Aorta (tissue), 5 donors: ENCODE results near the gene MGAT4B. TPM values are rescaled to one million over a fixed set of nuclear protein-coding genes. Genes with fewer than 3 reads are reported as not detected.

ENCODE experiments used
- ATAC-seq: fragments of 200-7000 bp; cut with Tn5 transposase; one replicate; pipeline ENCODE4 v1.9.1; 2022; ENCODE audit warnings: moderate library complexity; ENCODE audit not compliant: low FRiP score
- DNase-seq, 2 donors: peaks; one replicate each; pipeline ENCODE4 v3.0.0-alpha.2; 2020
- H3K27ac ChIP-seq, 2 donors: one replicate each; pipeline ENCODE4 v1.5.1; 2013; ENCODE audit warnings: low read length in 2 of 2, mild to moderate bottlenecking in 2 of 2, moderate library complexity in 2 of 2, control low read depth in 1 of 2, inconsistent platforms in 1 of 2, low read depth in 1 of 2
- H3K27me3 ChIP-seq, 2 donors: one replicate each; pipeline ENCODE4 v1.6.1; 2013; ENCODE audit warnings: control low read depth in 1 of 2, low read length in 1 of 2, mild to moderate bottlenecking in 1 of 2, moderate library complexity in 1 of 2; ENCODE audit not compliant: insufficient read depth in 2 of 2, control insufficient read depth in 1 of 2
- H3K36me3 ChIP-seq, 2 donors: one replicate each; pipeline ENCODE4 v1.6.1; 2013; ENCODE audit warnings: control low read depth in 1 of 2, low read length in 1 of 2, mild to moderate bottlenecking in 1 of 2; ENCODE audit not compliant: insufficient read depth in 2 of 2, control insufficient read depth in 1 of 2
- H3K4me1 ChIP-seq, 2 donors: one replicate each; pipeline ENCODE4 v1.6.1; 2013; ENCODE audit warnings: low read length in 2 of 2, control low read depth in 1 of 2, mild to moderate bottlenecking in 1 of 2, moderate library complexity in 1 of 2; ENCODE audit not compliant: insufficient read depth in 2 of 2, control insufficient read depth in 1 of 2
- H3K4me3 ChIP-seq, 2 donors: one replicate each; pipeline ENCODE4 v1.5.1; 2013; ENCODE audit warnings: low read length in 2 of 2, control low read depth in 1 of 2, mild to moderate bottlenecking in 1 of 2
- H3K9me3 ChIP-seq: one replicate; pipeline ENCODE4 v1.6.1; 2013; ENCODE audit warnings: mild to moderate bottlenecking, low read length; ENCODE audit not compliant: control insufficient read depth
- WGBS, 2 donors: extraction: QIAGEN DNeasy Blood & Tissue Kit; methylation state at CpG; one replicate each; pipeline ENCODE4 v1.1.7; 2013; 5-methylcytosine and 5-hydroxymethylcytosine counted together
- intact Hi-C, 2 donors: fragments of 100-400 bp; cut with DNase I; formaldehyde crosslinking; loops; one replicate each; pipeline versions ENCODE4 v1.14.2 to v1.15.0; 2022
- polyA plus RNA-seq, 2 donors: library from polyadenylated mRNA; stranded (reverse); fragments of 200-250 nt; gene quantifications; one replicate each; pipeline ENCODE4 v1.2.3, GENCODE V29; 2013
- total RNA-seq, 2 donors: library from RNA; stranded (reverse); fragmentation: NEBNext Ultra II Directional; extraction: Animal tissue kit (Norgen Biotek cat#: 25700); gene quantifications; one replicate each; pipeline ENCODE4 v1.2.1, GENCODE V29; 2021
- donor health status: healthy with polysubstance abuse.
- donor health status: Bipolar disorder and iron deficiency.
- donor health status: DM: no; HTN: no; CAD: no.
- donor health status: DM: no; HTN: no; CAD: no.
- donor health status: DM: yes; HTN: yes; CAD: no.

Gene MGAT4B
- total and polyA plus RNA-seq, 4 donors: 56.0 to 78.8 (median 76.0) TPM

DNA sequence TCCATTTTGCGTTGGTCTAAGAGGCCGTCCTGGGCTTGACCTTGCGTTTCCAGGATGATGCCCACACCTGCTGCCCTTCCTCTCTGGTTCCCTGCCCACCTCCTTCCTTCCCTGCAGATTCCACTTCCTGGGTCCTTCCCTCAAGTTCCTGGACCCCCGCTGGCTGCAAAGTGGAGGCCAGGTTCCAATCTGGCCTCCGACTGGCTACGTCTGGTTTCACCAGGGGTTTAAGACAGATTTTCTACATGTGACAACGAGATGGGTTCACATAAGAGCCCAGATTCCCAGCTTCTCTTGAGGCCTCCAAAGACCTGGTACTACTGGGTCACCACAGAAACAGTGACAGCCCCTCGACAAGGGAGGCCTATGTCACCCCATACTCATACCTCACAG lies 2.1 kb downstream of the MGAT4B start:
- intact Hi-C loops: loop anchor here (5.0 to 10.0 kb wide), 2 partner anchors 50 to 103 kb away; partner anchors contain the start of genes MRNIP (in 1 of the 2) and TBC1D9B (in 1 of the 2)
- no peak for ATAC-seq
- peaks cover 0 to 5% of the 10 kb centered on the region in 2 donors for H3K36me3 ChIP-seq
- no peaks in the 10 kb centered on the region for H3K27me3 ChIP-seq
- H3K9me3 ChIP-seq: no peaks in the 10 kb centered on the region
- WGBS, 2 donors: 90 to 93% methylated on average over 8 of the region's 8 CpGs
- H3K4me1 ChIP-seq: peaks cover 0 to 2% of the 10 kb centered on the region in 2 donors
- H3K4me3 ChIP-seq: no peak overlapping the region
- no peak overlapping the region for H3K27ac ChIP-seq
- DNase-seq: no peak

DNA sequence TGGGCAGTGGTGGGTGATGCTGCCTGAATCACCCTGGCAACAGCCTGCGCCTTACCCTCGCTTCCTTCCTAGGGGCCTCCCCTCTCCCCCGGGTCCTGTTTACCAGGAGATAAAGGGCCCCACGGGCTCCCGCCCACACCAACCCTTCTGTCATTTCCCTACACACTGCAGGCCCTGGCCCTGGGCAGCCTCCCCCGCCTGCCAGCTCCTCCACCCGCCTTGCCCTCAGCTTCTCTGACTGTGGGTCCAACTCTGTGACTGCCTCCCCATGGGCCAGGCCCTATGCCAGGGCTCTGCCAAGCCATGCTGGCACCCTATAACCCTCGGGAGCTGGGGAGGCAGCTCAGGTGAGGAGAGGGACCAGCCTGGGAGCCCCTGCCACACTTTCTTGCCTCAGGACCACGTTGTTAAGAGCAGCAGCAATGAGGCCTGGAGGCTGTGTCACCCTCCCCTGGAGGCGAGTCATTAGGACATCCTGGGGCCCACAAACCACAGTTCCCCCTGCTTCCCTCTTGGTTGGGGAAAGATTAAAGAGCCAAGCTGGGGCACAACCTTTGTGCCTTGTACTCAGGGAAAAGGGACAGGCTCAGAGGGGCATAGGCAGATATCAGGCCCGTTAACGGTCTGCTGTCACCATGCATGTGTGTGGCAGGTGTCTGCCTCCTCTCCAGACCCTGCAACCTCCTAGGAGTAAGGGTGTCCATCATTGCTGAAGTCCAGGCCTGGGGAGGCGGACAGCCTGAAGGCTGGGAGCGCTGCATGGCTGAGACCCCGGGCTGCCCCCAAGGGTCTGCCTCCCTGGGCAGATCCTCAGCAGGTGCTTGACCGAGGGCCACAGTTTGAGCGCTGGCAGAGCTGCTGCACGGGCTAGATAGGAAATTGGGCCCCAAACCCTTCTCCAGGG lies 2.8 kb downstream of the MGAT4B start:
- intact Hi-C loops: loop anchor here (5.0 to 10.0 kb wide), 2 partner anchors 51 to 103 kb away; partner anchors contain the start of genes MRNIP (in 1 of the 2) and TBC1D9B (in 1 of the 2)
- Histone ChIP-seq H3K4me1 (peaks cover 0 to 2% of the 10 kb centered on the region in 2 donors), H3K4me3 (no peak overlapping the region), H3K9me3 (no peaks in the 10 kb centered on the region), H3K27me3 (no peaks in the 10 kb centered on the region), H3K27ac (no peak overlapping the region), H3K36me3 (peaks cover 0 to 6% of the 10 kb centered on the region in 2 donors)
- 72 to 74% methylated on average over 17 to 18 of the region's 18 CpGs for WGBS, 2 donors
- no peak for ATAC-seq
- DNase-seq: peak; percentile 49 to 73

DNA sequence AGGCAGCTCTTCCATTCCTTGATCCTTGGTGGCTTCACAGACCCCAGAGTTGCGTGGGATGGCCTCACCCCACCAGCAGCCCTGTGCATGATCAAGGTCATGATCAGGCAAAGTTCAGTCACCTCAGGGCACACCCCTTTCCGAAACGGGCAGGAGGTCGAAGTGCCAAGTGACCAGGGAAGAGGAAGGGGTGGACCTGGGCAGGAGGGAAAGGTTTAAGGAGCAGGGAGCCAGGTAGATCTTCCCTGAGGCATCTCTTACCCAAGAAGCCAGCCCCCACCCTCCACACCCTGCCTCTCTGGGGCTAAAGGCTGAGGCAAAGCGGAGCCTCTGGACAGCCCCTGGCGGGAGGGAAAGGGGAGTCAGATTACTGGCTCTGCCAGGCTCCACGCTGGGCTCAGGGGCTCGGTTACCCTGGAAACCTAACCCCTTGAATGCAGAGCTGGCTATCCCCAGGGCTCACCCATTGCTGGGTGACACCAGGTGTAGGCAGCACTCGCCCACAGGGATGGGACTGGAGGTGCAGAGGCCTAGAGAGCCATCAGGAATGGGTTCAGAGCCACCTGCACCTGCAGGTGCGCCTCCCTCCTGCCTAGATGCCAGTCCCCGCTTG lies 3.6 kb downstream of the MGAT4B start:
- H3K9me3 ChIP-seq: no peaks in the 10 kb centered on the region
- WGBS, 2 donors: 81 to 84% methylated on average over 11 of the region's 11 CpGs
- no peak overlapping the region for H3K4me3 ChIP-seq
- H3K27me3 ChIP-seq: no peaks in the 10 kb centered on the region
- H3K36me3 ChIP-seq: peaks cover 0 to 7% of the 10 kb centered on the region in 2 donors
- intact Hi-C loops: loop anchor here (5.0 to 10.0 kb wide), 2 partner anchors 52 to 104 kb away; partner anchors contain the start of genes MRNIP (in 1 of the 2) and TBC1D9B (in 1 of the 2)
- peaks cover 0 to 2% of the 10 kb centered on the region in 2 donors for H3K4me1 ChIP-seq
- DNase-seq: no peak
- no peak overlapping the region for H3K27ac ChIP-seq
- ATAC-seq: no peak

DNA sequence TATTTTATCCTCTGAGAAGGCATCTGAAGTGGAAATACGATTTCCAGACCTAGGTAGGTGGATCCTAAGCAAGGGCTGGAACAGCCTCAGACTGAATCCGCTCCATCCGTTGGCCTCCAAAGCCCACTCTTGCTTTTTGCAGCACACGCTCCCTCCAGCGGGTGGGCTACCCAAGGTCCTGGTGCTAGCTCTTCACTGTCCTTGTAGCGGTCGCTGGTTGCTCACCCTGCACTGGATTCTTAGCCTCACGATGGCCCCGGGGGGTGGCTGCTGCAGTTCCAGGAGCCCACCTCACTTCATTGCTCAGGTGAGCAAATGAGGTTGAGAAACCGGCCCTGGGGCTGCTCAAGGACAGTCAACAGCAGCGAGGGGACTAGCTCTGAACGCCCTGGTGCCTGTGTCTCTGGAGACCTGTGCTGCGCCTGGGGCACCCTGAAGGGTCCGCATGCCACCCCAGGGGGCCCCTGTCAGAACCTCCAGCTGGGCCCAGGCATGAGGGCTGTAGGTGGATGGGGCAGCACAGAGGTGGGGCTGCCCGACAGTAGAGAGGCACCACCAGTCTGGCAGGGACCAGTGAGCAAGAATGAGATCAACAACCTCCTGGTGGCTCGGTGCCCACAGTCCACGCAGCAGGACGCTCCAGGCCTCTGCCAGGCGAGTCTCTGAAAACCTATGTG lies 4.3 kb downstream of the MGAT4B start:
- no peak for ATAC-seq
- H3K9me3 ChIP-seq: no peaks in the 10 kb centered on the region
- no peaks in the 10 kb centered on the region for H3K27me3 ChIP-seq
- intact Hi-C loops: loop anchor here (5.0 to 10.0 kb wide), 2 partner anchors 52 to 105 kb away; partner anchors contain the start of genes MRNIP (in 1 of the 2) and TBC1D9B (in 1 of the 2)
- no peak overlapping the region for H3K27ac ChIP-seq
- 87 to 88% methylated on average over 19 of the region's 19 CpGs for WGBS, 2 donors
- peak in 1 of 2 donors; percentile 52 for DNase-seq
- peaks cover 0 to 7% of the 10 kb centered on the region in 2 donors for H3K36me3 ChIP-seq
- no peak overlapping the region for H3K4me3 ChIP-seq
- H3K4me1 ChIP-seq: peaks cover 0 to 2% of the 10 kb centered on the region in 2 donors

DNA sequence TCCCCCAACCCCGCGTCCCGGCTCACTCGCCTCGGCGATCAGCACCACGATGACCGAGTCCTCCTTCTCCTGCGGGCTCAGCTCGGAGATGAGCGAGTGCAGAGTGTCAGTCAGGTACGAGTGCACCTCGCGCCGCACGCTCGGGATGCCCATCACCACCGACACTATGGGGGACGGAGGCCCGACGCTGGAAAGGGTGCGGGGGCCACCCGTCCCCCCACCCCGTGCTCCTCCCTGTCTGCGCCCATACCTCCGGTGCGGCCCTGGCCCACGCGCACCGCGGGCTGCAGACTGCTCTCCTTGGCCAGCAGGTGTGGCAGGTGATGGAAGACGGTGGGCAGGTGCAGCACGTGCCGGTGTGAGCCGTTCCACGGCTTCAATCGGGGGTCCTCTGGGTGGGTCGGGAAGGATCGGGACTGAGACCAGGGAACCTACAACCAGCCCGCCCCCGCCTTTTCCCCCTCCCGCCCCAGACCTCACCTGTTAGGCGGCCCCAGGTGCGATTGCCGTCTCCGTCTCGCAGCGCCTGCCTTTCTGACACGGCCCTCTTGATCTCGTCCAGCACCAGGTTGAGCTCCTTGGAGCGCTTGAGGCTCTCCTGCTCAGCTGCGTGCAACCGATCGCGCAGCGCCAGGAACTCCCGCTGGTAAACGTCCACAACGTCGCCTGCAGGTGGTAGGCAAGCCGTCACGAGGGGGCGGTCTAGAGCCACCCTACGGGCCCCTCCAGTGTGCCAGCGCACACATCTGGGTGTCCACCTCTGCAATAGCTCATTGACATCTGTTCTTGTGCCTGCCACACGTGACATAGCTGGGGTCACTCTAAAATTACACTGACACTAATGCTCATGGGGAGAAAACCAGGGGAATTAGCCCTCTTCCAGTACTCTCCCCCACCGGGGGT lies 5.1 kb downstream of the MGAT4B start:
- intact Hi-C loops: loop anchor here (5.0 to 10.0 kb wide), 2 partner anchors 53 to 106 kb away; partner anchors contain the start of genes MRNIP (in 1 of the 2) and TBC1D9B (in 1 of the 2)
- Histone ChIP-seq H3K36me3 (peaks cover 0 to 7% of the 10 kb centered on the region in 2 donors), H3K4me3 (no peak overlapping the region), H3K9me3 (no peaks in the 10 kb centered on the region), H3K27ac (no peak overlapping the region), H3K27me3 (no peaks in the 10 kb centered on the region), H3K4me1 (peaks cover 0 to 2% of the 10 kb centered on the region in 2 donors)
- ATAC-seq (no peak), DNase-seq (peak; percentile 80 to 93)
- 63 to 68% methylated on average over 66 to 67 of the region's 67 CpGs for WGBS, 2 donors

DNA sequence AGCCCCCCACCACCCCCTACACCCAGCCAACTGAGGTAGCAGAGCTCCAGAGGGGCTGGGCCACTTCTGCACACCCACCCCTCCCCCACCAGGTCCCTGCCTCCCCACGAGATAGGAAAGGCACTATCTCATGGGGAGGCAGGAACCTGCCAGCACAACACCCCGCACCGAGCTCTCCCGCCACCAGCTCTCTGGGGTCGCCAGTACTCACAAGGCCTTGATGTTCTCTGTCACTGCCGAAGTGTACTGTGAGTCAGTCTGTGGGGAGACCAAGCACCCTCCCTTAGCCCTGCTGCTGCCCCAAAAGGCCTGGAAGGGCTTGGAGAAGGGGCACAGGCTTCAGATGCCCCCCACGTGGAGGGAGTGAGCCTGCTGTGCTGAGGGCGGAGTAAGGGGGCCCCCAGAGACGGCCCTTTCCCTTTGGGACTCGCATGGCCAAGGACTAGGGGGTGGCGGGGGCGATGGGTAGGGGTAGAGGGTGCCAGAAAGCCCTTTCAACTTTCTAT lies 5.9 kb downstream of the MGAT4B start:
- 80 to 83% methylated on average over 12 of the region's 12 CpGs for WGBS, 2 donors
- H3K4me1 ChIP-seq: peaks cover 0 to 2% of the 10 kb centered on the region in 2 donors
- H3K9me3 ChIP-seq: no peaks in the 10 kb centered on the region
- DNase-seq (no peak), ATAC-seq (no peak)
- H3K36me3 ChIP-seq: peaks cover 0 to 7% of the 10 kb centered on the region in 2 donors
- intact Hi-C loops: loop anchor here (5.0 to 10.0 kb wide), 2 partner anchors 54 to 107 kb away; partner anchors contain the start of genes MRNIP (in 1 of the 2) and TBC1D9B (in 1 of the 2)
- H3K27me3 ChIP-seq: no peaks in the 10 kb centered on the region
- no peak overlapping the region for H3K27ac ChIP-seq
- no peak overlapping the region for H3K4me3 ChIP-seq

DNA sequence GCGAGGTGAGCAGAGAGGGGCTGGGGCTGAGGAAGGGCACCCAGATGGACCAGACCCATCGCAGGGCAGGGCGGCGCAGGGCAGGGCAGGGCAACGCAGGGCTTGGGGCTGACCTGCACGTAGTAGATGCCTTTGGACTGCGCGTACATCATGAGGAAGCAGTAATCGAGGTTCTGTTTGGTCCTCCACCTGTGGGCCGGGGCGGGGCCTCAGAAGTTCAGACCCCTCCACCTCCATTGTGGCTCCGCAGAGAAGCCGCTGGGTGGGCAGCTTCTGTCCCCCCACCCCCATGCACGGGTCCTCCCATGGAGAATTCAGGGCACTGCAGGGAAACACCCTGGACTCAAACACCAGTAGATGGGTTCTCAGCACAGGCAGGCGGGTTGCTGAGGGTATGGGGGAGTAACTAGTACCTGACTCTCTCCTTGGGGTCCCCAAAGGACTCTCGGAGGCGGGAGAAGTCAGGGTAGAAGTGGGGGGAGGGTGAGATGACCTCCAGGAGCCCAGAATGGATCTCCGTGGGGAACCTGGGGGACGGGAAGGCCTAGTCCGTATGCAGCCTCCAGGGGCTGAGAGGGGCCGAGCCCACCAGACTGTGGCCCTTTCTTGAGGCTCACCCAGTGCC lies 6.5 kb downstream of the MGAT4B start:
- H3K4me3 ChIP-seq: no peak overlapping the region
- no peak overlapping the region for H3K27ac ChIP-seq
- peaks cover 0 to 7% of the 10 kb centered on the region in 2 donors for H3K36me3 ChIP-seq
- ATAC-seq (no peak), DNase-seq (no peak)
- no peaks in the 10 kb centered on the region for H3K27me3 ChIP-seq
- intact Hi-C loops: loop anchor here (5.0 to 10.0 kb wide), 2 partner anchors 55 to 107 kb away; partner anchors contain the start of genes MRNIP (in 1 of the 2) and TBC1D9B (in 1 of the 2)
- 91 to 93% methylated on average over 20 to 21 of the region's 21 CpGs for WGBS, 2 donors
- H3K4me1 ChIP-seq: peaks cover 0 to 2% of the 10 kb centered on the region in 2 donors
- no peaks in the 10 kb centered on the region for H3K9me3 ChIP-seq
